CD4-positive, alpha-beta T cell treated with Interleukin-15 for 4 hours (primary cell): ENCODE data around the gene ITGA3.
A peak's percentile ranks its signal among the peaks of the same experiment; 100 is the strongest.

Experiments used
- DNase-seq: peaks from one replicate; pipeline ENCODE4 v3.0.0-alpha.2; 2020; ENCODE audit warnings: low spot score

ITGA3 gene

GRCh38 chr17:50055426-50056216, at the start of gene ITGA3:
Gene ITGA3, plus strand, starts transcription at chr17:50056110. Its CDS starts 330 bp downstream, at chr17:50056440.
- DNase-seq: peak; percentile 67

- no peak for DNase-seq
These were observed 46.6 kb upstream of the ITGA3 start for GRCh38 chr17:50009282-50009681.

DNA sequence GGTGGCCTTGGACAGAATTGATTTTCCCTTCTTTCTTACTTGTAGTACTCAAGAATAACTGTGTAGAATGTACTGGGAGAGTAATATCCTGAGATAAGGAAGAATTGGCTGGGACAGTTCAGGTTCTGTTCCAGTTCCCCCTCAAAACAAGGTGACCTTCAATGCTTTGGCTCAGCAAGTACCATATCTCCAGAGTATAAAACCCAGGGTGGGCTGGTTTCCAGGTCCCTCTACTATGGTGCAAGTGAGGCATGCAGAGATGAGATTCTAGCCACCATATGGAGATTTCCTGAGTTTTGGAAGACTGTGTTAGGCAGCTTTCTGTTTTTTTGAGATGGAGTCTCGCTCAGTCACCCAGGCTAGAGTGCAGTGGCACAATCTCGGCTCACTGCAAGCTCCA, 42.8 kb upstream of the ITGA3 start:
- DNase-seq: no peak

DNA sequence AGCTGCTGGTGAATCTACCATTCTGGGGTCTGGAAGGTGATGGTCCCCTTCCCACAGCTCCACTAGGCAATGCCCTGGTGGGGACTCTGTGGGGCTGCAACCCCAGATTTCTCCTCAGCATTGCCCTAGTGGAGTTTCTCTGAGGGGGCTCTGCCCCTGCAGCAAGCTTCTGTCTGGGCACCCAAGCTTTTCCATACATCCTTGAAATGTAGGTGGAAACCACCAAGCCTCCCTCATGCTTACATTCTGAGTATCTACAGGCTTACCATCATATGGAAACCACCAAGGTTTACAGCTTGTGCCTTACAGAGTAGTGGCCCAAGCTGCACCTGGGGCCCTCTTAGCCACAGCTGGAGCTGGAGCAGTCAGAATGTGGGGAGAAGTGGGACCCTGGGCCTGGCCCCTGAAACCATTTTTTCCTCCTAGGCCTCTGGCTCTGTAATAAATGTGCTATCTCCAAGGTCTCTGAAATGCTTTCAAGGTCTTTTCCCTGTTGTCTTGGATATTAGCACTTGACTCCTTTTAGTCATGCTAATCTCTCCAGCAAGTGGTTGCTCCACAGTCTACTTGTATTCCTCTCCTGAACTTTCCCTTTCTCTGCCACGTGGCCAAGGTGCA, 41.3 kb upstream of the ITGA3 start:
- no peak for DNase-seq

- no peak for DNase-seq
These were observed 40.8 kb upstream of the ITGA3 start for GRCh38 chr17:50015146-50015545.

DNA sequence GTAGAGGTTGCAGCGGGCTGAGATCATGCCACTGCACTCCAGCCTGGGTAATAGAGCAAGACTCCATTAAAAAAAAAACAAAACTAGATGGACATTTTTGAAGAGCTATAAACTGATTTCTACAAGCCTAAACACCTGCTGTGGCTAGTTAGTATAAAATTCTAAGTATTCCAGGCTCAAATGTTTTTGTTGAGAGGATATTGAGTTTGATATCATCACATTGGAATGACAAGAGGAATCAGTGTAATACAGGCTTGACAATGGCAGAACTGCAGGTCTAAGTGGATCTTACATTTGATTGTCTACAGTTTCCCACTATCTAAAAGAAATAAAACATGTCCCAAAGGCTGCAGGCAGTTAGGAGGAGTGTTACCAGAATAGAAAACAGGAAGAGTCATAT, 37.0 kb upstream of the ITGA3 start:
- DNase-seq: no peak

- no peak for DNase-seq
These were observed 34.9 kb upstream of the ITGA3 start for GRCh38 chr17:50020841-50021599.

- DNase-seq: no peak
These were observed 34.1 kb upstream of the ITGA3 start for GRCh38 chr17:50021681-50022370.

- DNase-seq: no peak
These were observed 33.3 kb upstream of the ITGA3 start for GRCh38 chr17:50022463-50023130.

DNA sequence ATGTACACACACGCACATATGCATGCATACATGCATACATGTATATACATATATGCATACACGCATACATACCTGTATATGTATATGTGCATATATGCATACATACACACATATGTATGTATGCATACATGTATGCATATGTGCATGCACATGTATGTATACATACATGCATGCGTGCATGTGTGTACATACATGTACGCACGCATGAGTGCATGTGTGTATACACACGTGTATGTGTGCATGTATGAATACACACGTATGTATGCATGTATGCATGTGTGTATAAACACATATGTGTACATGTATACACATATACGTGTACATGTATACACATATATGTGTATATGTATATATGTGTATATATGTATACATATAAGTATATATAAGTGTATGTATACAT, 32.4 kb upstream of the ITGA3 start:
- no peak for DNase-seq

DNA sequence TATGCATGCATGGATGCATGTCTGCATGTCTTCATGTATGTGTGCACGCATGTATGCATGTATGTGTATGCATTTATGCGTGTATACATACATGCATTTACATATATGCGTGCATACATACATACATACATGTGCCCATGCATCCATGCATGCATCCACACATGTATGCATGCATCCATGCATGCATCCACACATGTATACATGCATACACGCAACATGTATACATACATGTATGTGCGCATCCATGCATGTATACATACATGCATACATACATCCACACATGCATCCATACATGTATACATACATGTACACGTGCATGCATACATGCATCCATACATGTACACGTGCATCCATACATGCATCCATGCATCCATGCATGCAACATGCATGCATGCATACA, 31.1 kb upstream of the ITGA3 start:
- no peak for DNase-seq

DNA sequence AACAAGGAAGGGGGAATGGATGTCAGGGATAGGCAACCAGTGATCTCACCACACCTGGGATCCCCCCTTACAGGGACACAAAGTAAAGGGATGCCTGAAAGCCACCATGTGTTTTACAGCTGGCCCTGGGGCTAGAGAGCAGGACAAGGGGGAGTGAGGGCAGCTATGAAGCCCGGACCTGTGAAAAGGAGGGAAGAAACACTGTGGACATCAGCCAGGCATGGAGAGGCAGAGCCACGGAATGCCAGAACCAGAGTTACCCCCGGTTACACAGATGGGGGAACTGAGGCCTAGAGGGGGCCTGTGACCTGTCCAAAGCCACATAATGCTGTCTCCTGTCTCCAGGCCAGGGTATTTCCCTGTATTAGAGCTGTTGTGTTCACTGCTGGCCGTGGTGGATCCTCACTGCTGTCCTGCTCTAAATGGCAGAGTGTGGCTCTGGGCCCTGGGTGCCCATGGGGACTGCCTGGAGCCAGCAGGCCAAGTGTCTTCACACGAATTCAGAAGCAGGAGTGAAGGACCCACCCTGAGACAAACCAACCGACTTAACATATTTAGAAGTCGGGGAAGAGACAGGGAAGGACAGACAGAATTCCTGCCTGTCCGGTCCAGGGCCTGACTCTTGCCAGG, 29.7 kb upstream of the ITGA3 start:
- no peak for DNase-seq

- peak; percentile 80 for DNase-seq
These were observed 29.1 kb upstream of the ITGA3 start for GRCh38 chr17:50026837-50027171.

GRCh38 chr17:50027172-50027880, 28.6 kb upstream of the ITGA3 start:
- no peak for DNase-seq

- DNase-seq: no peak
These were observed 27.8 kb upstream of the ITGA3 start for GRCh38 chr17:50027881-50028735.

- no peak for DNase-seq
These were observed 27.2 kb upstream of the ITGA3 start for GRCh38 chr17:50028736-50029120.

DNA sequence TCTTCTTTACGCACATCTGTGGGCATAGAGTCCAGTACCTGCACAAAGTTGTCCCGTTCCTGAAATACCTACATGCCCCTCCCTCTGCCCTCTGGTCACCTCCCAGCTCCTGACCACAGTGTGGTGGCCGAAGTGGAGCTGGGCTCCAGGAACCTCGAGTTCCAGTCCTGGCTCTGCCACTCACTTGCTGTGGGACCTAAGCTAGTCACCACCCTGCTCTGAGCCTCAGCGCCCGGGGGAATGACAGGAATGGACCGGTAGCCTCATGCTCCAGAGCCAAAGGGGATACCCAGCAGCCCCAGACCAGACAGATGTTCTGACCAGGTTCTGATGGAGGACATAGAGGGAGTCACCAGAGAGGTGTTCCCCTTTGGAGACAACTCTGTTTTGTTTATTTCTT, 26.7 kb upstream of the ITGA3 start:
- DNase-seq: no peak

- DNase-seq: no peak
These were observed 22.6 kb upstream of the ITGA3 start for GRCh38 chr17:50033316-50033715.

DNA sequence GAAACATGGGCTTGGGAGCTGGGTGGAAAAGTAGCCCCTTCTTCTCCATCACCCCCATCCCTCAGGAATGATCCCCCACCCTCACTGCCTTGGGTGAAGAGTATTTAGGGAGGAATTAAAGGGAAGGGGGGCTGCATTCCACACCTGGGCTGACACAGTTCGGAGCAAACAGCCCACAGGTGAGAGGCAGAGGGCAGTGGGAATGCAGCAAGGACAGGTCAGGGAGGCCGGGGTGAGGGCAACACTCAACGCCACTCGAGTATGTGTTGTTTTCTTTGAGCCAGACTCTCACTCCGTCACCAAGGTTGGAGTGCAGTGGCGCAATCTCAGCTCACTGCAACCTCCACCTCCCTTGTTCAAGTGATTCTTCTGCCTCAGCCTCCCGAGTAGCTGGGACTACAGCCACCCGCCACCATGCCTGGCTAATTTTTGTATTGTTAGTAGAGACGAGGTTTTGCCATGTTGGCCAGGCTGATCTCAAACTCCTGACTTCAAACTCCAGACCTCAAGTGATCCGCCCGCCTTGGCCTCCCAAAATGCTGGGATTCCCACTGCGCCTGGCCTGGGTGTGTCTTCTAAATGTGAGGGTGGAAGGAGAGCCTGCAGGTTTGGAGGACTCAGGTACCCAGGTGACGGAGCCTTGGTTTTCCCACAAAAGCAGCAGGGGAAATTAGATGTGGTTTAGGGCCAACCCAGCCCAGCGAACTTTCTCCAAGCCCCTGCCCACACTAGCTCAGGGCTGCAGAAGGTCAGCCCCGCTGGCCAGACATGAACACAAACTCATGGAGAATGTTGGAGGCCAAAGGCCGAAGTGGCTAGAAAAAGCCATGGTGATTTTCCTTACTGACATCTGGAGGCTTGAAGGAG, 21.2 kb upstream of the ITGA3 start:
- no peak for DNase-seq
